Ishikawa (cell line): ENCODE measurements around the gene RAVER2.

ENCODE experiments used
- CEBPB ChIP-seq: IDR thresholded peaks from 2 replicates; pipeline ENCODE4 v1.6.1; 2012
- EGR1 ChIP-seq: IDR thresholded peaks from 2 replicates; pipeline ENCODE4 v1.6.1; 2012
- EP300 ChIP-seq: IDR thresholded peaks from 2 replicates; pipeline ENCODE4 v1.6.1; 2012; ENCODE audit warnings: borderline replicate concordance
- FOXM1 ChIP-seq: IDR thresholded peaks from 2 replicates; pipeline ENCODE4 v1.6.1; 2012; ENCODE audit warnings: low read depth, borderline replicate concordance
- MAX ChIP-seq: IDR thresholded peaks from 2 replicates; pipeline ENCODE4 v1.6.1; 2012
- RAD21 ChIP-seq: IDR thresholded peaks from 2 replicates; pipeline ENCODE4 v1.6.1; 2012; ENCODE audit warnings: low read depth
- TAF1 ChIP-seq: IDR thresholded peaks from 2 replicates; pipeline ENCODE4 v1.6.1; 2012; ENCODE audit warnings: low read depth, mild to moderate bottlenecking
- YY1 ChIP-seq: IDR thresholded peaks from 2 replicates; pipeline ENCODE4 v1.6.1; 2012; ENCODE audit warnings: low read depth
- ZBTB7A ChIP-seq: IDR thresholded peaks from 2 replicates; pipeline ENCODE4 v1.6.1; 2012; ENCODE audit warnings: low read depth
- TF ChIP-seq, protein P1 (sequence below): IDR thresholded peaks from 2 replicates; pipeline ENCODE4 v1.6.1; 2012; ENCODE audit warnings: low read depth, mild to moderate bottlenecking
- TF ChIP-seq, protein P2 (sequence below): IDR thresholded peaks from 2 replicates; pipeline ENCODE4 v1.6.1; 2012

- TF ChIP-seq, protein P1, sequence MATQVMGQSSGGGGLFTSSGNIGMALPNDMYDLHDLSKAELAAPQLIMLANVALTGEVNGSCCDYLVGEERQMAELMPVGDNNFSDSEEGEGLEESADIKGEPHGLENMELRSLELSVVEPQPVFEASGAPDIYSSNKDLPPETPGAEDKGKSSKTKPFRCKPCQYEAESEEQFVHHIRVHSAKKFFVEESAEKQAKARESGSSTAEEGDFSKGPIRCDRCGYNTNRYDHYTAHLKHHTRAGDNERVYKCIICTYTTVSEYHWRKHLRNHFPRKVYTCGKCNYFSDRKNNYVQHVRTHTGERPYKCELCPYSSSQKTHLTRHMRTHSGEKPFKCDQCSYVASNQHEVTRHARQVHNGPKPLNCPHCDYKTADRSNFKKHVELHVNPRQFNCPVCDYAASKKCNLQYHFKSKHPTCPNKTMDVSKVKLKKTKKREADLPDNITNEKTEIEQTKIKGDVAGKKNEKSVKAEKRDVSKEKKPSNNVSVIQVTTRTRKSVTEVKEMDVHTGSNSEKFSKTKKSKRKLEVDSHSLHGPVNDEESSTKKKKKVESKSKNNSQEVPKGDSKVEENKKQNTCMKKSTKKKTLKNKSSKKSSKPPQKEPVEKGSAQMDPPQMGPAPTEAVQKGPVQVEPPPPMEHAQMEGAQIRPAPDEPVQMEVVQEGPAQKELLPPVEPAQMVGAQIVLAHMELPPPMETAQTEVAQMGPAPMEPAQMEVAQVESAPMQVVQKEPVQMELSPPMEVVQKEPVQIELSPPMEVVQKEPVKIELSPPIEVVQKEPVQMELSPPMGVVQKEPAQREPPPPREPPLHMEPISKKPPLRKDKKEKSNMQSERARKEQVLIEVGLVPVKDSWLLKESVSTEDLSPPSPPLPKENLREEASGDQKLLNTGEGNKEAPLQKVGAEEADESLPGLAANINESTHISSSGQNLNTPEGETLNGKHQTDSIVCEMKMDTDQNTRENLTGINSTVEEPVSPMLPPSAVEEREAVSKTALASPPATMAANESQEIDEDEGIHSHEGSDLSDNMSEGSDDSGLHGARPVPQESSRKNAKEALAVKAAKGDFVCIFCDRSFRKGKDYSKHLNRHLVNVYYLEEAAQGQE: no peak
- TF ChIP-seq YY1 (no peak), ZBTB7A (no peak), TAF1 (no peak), RAD21 (no peak), MAX (no peak), EGR1 (no peak), CEBPB (no peak), FOXM1 (no peak), EP300 (no peak)
- TF ChIP-seq, protein P2, sequence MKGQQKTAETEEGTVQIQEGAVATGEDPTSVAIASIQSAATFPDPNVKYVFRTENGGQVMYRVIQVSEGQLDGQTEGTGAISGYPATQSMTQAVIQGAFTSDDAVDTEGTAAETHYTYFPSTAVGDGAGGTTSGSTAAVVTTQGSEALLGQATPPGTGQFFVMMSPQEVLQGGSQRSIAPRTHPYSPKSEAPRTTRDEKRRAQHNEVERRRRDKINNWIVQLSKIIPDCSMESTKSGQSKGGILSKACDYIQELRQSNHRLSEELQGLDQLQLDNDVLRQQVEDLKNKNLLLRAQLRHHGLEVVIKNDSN: no peak
These were observed 103.9 kb downstream of the RAVER2 start for GRCh38 chr1:64848803-64849202.
